GM19468 (cell line): Measurements from ENCODE around the gene LDHAL6A.
"Not testable (repeated sequence)": the region's sequence is repeated elsewhere in the genome, so short reads cannot be mapped to it uniquely, and the experiment has no call there.

Experiments
- ATAC-seq: cut with Tn5 transposase; IDR thresholded peaks from one replicate; pipeline ENCODE4 v1.9.1; 2021; ENCODE audit warnings: mild to moderate bottlenecking, moderate library complexity, moderate number of reproducible peaks; ENCODE audit not compliant: unreplicated experiment; ENCODE audit errors: extremely low read depth

Gene LDHAL6A

DNA sequence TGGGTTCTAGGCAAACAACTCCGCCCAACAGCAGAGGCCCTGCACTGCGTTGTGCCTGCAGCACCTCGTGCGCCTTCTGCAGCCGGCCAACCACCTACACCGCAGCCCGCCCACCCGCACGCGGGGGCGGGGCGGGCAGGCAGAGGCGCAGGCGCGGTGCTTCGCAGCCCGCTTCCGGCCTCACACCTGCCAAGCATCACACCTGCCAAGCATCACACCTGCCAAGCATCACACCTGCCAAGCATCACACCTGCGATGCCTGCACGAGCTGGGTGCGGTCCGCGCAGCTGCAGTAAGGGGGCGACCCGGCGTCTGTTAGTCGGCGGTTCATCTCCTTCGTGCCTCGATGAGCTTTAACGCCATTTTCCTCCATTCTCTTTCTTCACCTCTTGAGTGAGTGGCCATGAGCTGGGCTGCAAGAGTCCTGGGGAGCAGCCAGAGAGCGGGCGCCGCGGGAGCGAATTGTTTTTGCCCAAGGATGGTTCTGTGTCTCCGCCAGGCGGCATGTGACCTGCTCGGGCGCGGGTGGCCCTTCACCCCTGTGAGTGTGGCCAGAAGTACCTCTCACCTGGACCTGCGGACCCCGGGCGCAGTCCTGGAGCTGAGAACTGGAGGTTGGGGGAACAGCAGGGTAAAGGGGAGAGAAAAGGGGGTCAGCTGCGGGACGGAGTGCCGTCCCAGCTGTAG, at the start of gene LDHAL6A:
Gene LDHAL6A (plus strand): TSS at position 171 of the 687 bp plus-strand sequence. CDS start 825 bp downstream, outside the sequence.
- ATAC-seq = no peak

- ATAC-seq = not testable (repeated sequence)
Measured at GRCh38 chr11:18407400-18407799, 48.3 kb upstream of the LDHAL6A start.

DNA sequence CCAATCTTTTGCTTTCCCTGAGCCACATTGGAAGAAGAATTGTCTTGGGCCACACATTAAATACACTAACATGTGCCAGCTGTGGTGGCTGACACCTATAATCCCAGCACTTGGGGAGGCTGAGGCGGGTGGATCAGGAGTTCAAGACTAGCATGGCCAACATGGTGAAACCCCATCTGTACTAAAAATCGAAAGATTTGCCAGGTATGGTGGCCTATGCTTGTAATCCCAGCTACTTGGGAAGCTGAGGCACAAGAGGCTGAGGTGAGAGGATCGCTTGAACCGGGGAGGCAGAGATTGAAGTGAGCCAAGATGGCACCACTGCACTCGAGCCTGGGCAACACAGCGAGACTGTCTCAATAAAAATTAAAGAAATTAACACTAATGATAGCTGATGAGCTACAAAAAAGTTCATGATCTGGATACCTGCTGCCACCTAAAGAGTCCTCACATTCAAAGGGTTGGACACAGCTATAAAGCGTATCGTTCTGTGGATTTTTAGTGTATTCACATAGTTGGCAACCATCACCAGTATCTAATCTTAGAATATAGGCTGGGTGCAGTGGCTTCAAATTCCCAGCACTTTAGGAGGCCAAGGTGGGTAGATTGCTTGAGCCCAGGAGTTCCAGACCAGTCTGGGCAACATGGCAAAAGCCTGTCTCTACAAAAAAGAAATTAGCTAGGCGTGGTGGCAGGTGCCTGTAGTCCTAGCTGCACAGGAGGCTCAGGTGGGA, 46.9 kb upstream of the LDHAL6A start:
- ATAC-seq = no peak

- ATAC-seq = no peak
Measured at GRCh38 chr11:18416459-18416858, 39.2 kb upstream of the LDHAL6A start.

DNA sequence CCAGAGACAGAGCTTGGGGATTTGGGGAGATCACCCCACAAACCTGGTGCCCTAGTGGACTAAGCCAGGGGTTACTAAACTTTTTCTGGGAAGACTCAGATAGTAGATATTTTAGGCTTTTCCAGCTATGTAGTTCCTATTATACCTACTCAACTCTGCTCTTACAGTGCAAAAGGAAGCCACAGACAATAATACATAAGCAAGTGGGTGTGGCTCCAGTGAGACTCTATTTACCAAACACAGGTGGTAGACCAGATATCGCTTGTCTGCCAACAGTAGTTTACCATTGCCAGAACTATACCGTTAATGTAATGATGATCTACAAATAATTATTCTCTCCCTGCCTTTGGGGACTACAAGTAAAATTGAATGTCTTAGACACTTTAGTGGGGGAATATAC, 36.6 kb upstream of the LDHAL6A start:
- no peak for ATAC-seq

- no peak for ATAC-seq
Measured at GRCh38 chr11:18420067-18420466, 35.6 kb upstream of the LDHAL6A start.

DNA sequence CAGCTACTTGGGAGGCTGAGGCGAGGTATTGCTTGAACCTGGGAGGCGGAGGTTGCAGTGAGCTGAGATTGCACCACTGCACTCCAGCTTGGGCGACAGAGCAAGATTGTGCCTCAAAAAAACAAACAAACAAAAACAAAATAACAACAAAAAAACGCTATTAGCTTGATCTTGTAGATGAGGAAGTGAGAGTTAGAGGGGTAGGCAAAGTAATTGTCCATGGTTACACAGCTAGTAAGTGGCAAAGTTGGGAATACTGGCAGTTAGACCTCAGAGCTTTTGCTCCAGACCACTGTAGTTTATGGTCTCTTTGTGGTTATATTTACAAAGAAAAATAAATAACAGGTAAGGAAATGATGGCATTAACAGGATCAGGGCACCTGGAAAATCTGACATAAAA, 28.4 kb upstream of the LDHAL6A start:
- no peak for ATAC-seq

DNA sequence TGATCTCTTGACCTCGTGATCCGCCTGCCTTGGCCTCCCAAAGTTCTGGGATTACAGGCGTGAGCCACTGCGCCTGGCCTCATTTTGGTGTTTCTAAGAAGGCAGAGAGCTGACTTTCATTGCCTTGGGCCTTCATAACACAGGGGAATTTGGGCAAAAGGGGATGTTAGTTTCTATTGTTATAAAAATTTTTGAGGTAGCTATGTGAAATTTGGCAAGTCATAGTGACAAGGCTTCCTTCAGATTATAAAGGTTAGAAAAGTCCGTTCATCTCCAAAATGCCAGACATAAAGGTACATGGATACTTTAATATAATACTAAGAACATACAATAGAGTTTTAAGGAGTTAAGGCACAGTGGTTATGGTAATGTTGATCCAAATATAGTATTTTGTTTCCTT, 26.3 kb upstream of the LDHAL6A start:
- no peak for ATAC-seq

DNA sequence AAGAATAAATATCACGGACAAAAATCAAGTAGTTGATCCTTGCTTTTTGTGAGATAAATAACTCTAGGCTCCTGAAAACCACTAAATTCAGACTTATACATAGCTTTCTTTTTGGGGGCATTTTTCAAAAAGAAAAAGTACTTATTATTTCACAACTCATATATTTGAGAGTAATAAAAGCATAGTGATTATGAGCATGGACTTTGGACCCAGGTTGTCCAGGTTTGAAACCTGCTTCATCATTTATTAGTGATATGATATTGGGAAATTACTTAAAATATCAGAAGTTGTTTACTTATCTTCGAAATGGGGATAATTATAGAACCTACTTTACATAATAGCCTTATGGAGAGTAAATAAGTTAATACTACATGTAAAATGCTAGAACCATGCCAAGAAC, 17.0 kb upstream of the LDHAL6A start:
- ATAC-seq = no peak

GRCh38 chr11:18449251-18449650, 6.4 kb upstream of the LDHAL6A start:
- ATAC-seq = no peak

DNA sequence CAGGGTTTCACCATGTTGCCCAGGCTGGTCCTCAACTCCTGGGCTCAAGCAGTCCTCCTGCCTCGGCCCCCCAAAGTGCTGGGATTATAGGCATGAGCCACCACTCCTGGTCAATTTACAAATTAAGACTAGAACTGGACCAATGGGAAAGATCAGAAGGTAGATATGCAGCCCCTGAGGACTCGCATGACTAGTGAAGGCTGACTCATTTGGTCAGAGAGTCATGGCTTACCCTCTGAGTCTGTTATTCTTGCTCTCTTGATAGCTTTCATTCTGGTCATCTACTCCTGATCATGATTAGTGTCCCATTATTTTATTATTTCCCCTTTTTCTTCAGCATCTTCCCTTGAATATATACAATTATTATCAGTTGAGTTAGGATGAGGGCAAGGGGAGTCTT, 2.7 kb upstream of the LDHAL6A start:
- ATAC-seq = no peak

DNA sequence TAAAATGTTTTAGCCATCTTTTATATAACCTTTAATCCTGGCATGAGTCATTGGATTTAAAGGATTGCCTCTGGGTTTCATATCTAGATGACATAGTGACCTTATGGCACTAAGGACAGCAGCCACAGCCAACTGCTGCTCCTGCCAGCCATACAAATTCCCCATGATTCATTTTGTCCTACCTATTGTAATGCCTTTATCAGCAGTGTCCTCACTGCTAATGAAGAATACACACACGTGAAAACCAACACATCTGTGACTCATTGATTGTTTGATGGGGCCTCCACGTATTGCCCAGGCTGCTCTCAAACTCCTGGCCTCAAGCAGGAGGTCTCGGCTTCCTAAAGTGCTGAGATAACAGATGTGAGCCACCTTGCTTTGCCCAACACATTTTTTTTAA, 1.8 kb downstream of the LDHAL6A start:
- no peak for ATAC-seq

- no peak for ATAC-seq
Measured at GRCh38 chr11:18459634-18460033, 4.0 kb downstream of the LDHAL6A start.

DNA sequence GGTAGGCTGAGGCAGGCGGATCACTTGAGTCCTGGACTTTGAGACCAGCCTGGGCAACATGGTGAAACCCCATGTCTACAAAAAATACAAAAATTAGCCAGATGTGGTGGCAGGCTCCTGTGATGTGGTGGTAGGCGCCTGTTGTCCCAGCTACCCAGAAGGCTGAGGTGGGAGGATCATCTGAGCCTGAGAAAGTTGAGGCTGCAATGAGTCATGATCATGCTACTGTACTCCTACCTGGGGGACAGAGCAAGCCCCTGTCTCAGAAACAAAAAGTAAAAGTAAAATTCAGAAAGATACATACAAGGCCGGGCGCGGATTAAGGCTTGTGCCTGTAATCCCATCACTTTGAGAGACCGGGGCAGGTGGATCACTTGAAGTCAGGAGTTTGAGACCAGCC, 6.3 kb downstream of the LDHAL6A start:
- ATAC-seq = no peak

DNA sequence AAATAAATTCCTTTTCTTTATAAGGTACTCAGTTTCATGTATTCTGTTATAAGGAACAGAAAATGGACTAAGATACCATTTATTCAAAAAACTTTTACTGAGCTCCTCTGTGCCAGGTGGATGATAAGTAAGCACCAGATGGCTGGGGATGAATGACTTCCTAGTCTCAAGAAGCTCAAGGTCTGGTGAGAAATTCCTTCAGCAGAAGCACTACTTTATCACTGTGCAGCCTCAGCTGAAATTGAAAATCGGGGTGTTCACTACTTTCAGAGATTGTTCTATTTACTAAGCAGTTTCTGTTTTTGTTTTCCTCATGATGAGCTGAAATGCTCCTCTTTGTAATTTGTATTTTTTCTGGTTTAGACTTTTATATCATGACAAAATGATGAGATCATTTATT, 7.8 kb downstream of the LDHAL6A start:
- ATAC-seq = no peak

DNA sequence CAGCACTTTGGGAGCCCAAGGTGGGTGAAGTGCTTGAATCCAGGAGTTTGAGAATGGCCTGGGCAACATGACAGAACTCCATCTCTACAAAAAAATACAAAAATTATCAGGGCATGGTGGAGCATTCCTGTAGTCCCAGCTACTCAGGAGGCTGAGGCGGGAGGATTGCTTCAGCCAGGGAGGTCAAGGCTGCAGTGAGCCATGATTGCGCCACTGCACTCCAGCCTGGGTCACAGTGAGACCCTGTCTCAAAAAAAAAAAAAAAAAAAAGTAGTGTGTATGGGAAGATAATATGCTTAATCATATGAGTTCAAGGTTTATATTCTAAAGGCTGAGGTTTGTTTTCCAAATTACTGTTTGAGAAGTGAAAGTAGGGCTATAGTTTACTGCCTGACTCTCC, 10.7 kb downstream of the LDHAL6A start:
- ATAC-seq = no peak

DNA sequence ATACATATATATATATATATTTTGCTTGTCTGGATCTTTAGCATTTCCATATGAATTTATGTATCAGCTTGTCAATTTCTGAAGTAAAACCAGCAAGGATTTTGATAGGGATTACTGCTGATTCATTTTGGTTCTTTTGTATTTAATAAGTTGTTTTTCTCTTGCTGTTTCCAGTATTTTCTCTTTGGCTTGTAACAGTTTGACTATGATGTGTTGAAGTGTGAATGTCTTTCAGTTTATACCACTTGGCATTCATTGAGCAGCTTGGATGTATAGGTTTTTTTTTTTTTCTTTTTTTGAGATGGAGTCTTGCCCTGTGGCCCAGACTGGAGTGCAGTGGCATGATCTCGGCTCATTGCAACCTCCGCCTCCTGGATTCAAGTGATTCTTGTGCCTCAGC, 12.4 kb downstream of the LDHAL6A start:
- ATAC-seq = no peak

DNA sequence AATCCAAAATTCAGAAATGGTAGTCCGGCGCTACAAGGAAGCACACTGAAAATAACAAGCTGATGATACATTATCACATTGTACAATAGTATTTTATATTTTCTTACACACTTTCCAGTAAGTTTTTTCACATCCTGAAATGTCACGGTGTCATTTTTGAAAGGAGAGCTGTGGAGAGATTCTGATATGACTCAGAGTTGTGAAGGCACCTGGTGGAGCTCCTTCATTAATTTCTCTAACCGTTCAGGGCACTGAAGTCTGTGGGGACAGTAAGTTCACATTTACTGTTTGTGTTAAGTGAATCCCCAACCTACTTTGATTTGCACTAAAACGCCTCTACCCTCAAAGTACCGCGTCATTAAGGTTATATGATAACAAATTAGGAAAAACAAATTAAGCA, 13.3 kb downstream of the LDHAL6A start:
- no peak for ATAC-seq

DNA sequence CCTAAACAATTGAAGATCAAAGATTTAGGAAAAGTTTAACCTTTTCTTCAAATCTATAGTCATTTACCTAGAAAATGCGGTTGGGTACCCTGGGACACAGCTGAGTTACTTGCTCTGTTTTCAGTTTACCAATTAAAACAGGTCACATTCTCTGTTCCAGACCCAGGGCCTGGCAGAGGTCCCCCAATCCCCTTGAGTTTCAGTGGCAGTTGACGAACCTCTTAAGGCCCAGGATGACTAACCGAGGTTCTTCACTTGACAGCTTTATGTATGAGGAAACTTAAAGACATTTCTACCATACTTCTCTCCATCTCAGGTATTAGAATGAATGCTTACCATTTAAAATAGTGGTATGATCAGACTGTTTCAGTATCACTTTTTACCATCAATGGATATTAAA, 16.3 kb downstream of the LDHAL6A start:
- ATAC-seq = no peak

DNA sequence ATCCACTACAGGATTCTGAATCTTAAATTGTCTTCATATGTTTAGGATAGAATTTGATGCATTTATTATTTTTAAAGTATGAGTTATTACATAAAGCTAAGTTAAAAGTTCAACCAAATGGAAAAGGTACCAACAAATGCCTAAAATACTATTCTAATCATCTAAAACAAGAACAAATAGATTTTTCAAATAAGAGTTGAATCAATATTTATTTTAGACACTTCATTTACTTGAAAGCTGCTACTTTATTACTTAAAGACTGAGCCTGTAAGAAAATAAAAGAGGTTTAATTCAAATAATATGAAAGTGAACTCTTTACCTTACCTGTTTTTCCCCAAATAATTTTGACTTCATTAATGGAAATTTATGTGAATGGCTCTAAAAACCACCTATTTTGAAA, 16.9 kb downstream of the LDHAL6A start:
- no peak for ATAC-seq

- no peak for ATAC-seq
Measured at GRCh38 chr11:18479063-18479462, 23.4 kb downstream of the LDHAL6A start.
